ENCODE results near the gene PCDH10. TPM values are rescaled to one million over a fixed set of nuclear protein-coding genes. Genes with fewer than 3 reads are reported as not detected.

Gene PCDH10
- total and polyA plus RNA-seq, 2 donors (not counting 3 experiments of a cell fraction or from before 2014, with no cell fraction given) = 56.5 to 91.0 TPM

- ChIA-PET CTCF (no interaction called here), POLR2A (no interaction called here)
- H3K36me3 ChIP-seq (ENCODE audit: control insufficient read depth in 2 of 2, extremely low read depth in 1 of 2, insufficient read depth in 2 of 2, low read length in 2 of 2) = no peaks in the 10 kb centered on the region
- H3K9ac ChIP-seq (replicated peaks; ENCODE audit: extremely low read depth, insufficient read depth, low read length) = no peak overlapping the region
- no peaks in the 10 kb centered on the region for H3K79me2 ChIP-seq (ENCODE audit: control insufficient read depth, insufficient read depth, low read length)
- no peaks in the 10 kb centered on the region for H3K9me1 ChIP-seq (replicated peaks; ENCODE audit: control insufficient read depth, extremely low read depth, insufficient read depth, low read length)
- dilution Hi-C loops (cut with MboI; ENCODE audit: extremely low pct_ligation_motif_present, low sequenced_read_pairs) (no loop called here), intact Hi-C loops (cut with micrococcal nuclease) (no loop called here)
- H3K4me2 ChIP-seq (ENCODE audit: insufficient read depth, low read length) = no peak overlapping the region
- H3K4me3 ChIP-seq (replicated peaks in 1 of 3; ENCODE audit: insufficient read depth in 1 of 3, low read depth in 1 of 3, low read length in 3 of 3) = no peak overlapping the region
- DNase-seq (ENCODE audit: low read depth, low spot score) (no peak), FAIRE-seq (no peak)
- TF ChIP-seq FOS (IDR thresholded peaks at IDR 0.05; ENCODE audit: borderline replicate concordance, insufficient read depth, low read length) = no peak
- no peak for TF ChIP-seq POLR2AphosphoS5 (IDR thresholded peaks at IDR 0.05; ENCODE audit: insufficient read depth, low read depth, low read length)
- no peaks in the 10 kb centered on the region for H3K9me3 ChIP-seq (replicated peaks; ENCODE audit: control insufficient read depth, insufficient read depth, low read length)
- no peaks in the 10 kb centered on the region for H3K27me3 ChIP-seq (ENCODE audit: control insufficient read depth in 2 of 2, insufficient read depth in 2 of 2, low read length in 2 of 2)
- no peak overlapping the region for H2AFZ ChIP-seq (ENCODE audit: low read depth, low read length)
- no TSS peak for BruUV-seq (replicated peaks)
- no peaks in the 10 kb centered on the region for H4K20me1 ChIP-seq (replicated peaks; ENCODE audit: control insufficient read depth, extremely low read depth, insufficient read depth, low read length)
- H3K4me1 ChIP-seq (ENCODE audit: control insufficient read depth, extremely low read depth, insufficient read depth, low read length) = peaks cover 2% of the 10 kb centered on the region
- no peak overlapping the region for H3K27ac ChIP-seq (ENCODE audit: insufficient read depth, low read depth, low read length)
These were observed 36.5 kb upstream of the PCDH10 start for GRCh38 chr4:133112641-133113040.

- no peak for FAIRE-seq
- intact Hi-C loops (cut with micrococcal nuclease) = no loop called here
- POLR2A ChIA-PET = no interaction called here
These were observed 24.3 kb upstream of the PCDH10 start for GRCh38 chr4:133124746-133125145.

More at GRCh38 chr4:133124746-133125145, 24.3 kb upstream of the PCDH10 start:
- peaks cover 2% of the 10 kb centered on the region for H3K4me1 ChIP-seq (ENCODE audit: control insufficient read depth, extremely low read depth, insufficient read depth, low read length)
- no peak overlapping the region for H3K9ac ChIP-seq (replicated peaks; ENCODE audit: extremely low read depth, insufficient read depth, low read length)
- no peak for DNase-seq (ENCODE audit: low read depth, low spot score)
- BruUV-seq (replicated peaks) = no TSS peak
- no peak overlapping the region for H3K27ac ChIP-seq (ENCODE audit: insufficient read depth, low read depth, low read length)
- dilution Hi-C loops (cut with MboI; ENCODE audit: extremely low pct_ligation_motif_present, low sequenced_read_pairs) = no loop called here
- no peak overlapping the region for H3K4me3 ChIP-seq (replicated peaks in 1 of 3; ENCODE audit: insufficient read depth in 1 of 3, low read depth in 1 of 3, low read length in 3 of 3)
- no peak for TF ChIP-seq GATA2 (IDR thresholded peaks at IDR 0.05; ENCODE audit: insufficient read depth, insufficient read length, low read depth, low read length)
- no peak for TF ChIP-seq CTCF (IDR thresholded peaks at IDR 0.05; ENCODE audit: extremely low read depth in 1 of 2, insufficient read depth in 1 of 2, low read depth in 1 of 2, low read length in 2 of 2)
- TF ChIP-seq EZH2 (IDR thresholded peaks at IDR 0.05; ENCODE audit: borderline replicate concordance, low read depth, low read length, severe bottlenecking) = no peak
- no peak for TF ChIP-seq POLR2A (IDR thresholded peaks at IDR 0.05; ENCODE audit: low read depth, low read length)
- no peak for TF ChIP-seq MAX (IDR thresholded peaks at IDR 0.05; ENCODE audit: insufficient read depth, insufficient read length)
- TF ChIP-seq MYC (IDR thresholded peaks at IDR 0.05; ENCODE audit: low read depth, low read length) = no peak
- TF ChIP-seq POLR2AphosphoS5 (IDR thresholded peaks at IDR 0.05; ENCODE audit: insufficient read depth, low read depth, low read length) = no peak
- TF ChIP-seq JUN (IDR thresholded peaks at IDR 0.05; ENCODE audit: borderline replicate concordance, insufficient read depth, insufficient read length, low read depth) = no peak
- no peak for TF ChIP-seq FOS (IDR thresholded peaks at IDR 0.05; ENCODE audit: borderline replicate concordance, insufficient read depth, low read length)
- H3K79me2 ChIP-seq (ENCODE audit: control insufficient read depth, insufficient read depth, low read length) = no peaks in the 10 kb centered on the region
- H3K9me1 ChIP-seq (replicated peaks; ENCODE audit: control insufficient read depth, extremely low read depth, insufficient read depth, low read length) = no peaks in the 10 kb centered on the region
- CTCF ChIA-PET = interaction anchor here (1.4 kb wide), 1 partner anchor 22 kb away, joined by 6 read pairs; no protein-coding TSS in a partner anchor
- H3K9me3 ChIP-seq (replicated peaks; ENCODE audit: control insufficient read depth, insufficient read depth, low read length) = no peaks in the 10 kb centered on the region
- no peaks in the 10 kb centered on the region for H3K27me3 ChIP-seq (ENCODE audit: control insufficient read depth in 2 of 2, insufficient read depth in 2 of 2, low read length in 2 of 2)
- H2AFZ ChIP-seq (ENCODE audit: low read depth, low read length) = no peak overlapping the region
- H4K20me1 ChIP-seq (replicated peaks; ENCODE audit: control insufficient read depth, extremely low read depth, insufficient read depth, low read length) = no peaks in the 10 kb centered on the region
- no peak overlapping the region for H3K4me2 ChIP-seq (ENCODE audit: insufficient read depth, low read length)
- no peaks in the 10 kb centered on the region for H3K36me3 ChIP-seq (ENCODE audit: control insufficient read depth in 2 of 2, extremely low read depth in 1 of 2, insufficient read depth in 2 of 2, low read length in 2 of 2)

All from endothelial cell of umbilical vein (primary cell).